ENCODE results near the gene NPAS3.

GRCh38 chr14:33567023-33567728 lies 628.5 kb downstream of the NPAS3 start:
- TF ChIP-seq CTCF (IDR thresholded peaks at IDR 0.05) (no peak), POLR2A (IDR thresholded peaks at IDR 0.05) (no peak)
